SJSA1 (cell line): ENCODE data around the gene HTR3B. TPM values are rescaled to one million over a fixed set of nuclear protein-coding genes. Genes with fewer than 3 reads are reported as not detected.
"Not testable (repeated sequence)": the region's sequence is repeated elsewhere in the genome, so short reads cannot be mapped to it uniquely, and the experiment has no call there.

Experiments
- DNase-seq, 2 experiments: peaks; one replicate each; pipeline ENCODE4 v3.0.0-alpha.2; 2015 to 2020; ENCODE audit warnings: low spot score in 2 of 2, low read depth in 1 of 2
- H3K27ac ChIP-seq: fragments of 250-450 bp; sonication (Bioruptor Pico); 2 replicates; pipeline ENCODE4 v1.5.1; 2020; ENCODE audit warnings: mild to moderate bottlenecking, moderate library complexity
- H3K27me3 ChIP-seq: fragments of 250-450 bp; sonication (Bioruptor Pico); replicated peaks from 2 replicates; pipeline ENCODE4 v1.5.1; 2020; ENCODE audit warnings: mild to moderate bottlenecking, moderate library complexity
- H3K36me3 ChIP-seq: fragments of 250-450 bp; sonication (Bioruptor Pico); 2 replicates; pipeline ENCODE4 v1.5.1; 2020; ENCODE audit warnings: mild to moderate bottlenecking
- H3K4me1 ChIP-seq: fragments of 250-450 bp; sonication (Bioruptor Pico); replicated peaks from 2 replicates; pipeline ENCODE4 v1.6.1; 2021; ENCODE audit warnings: mild to moderate bottlenecking
- H3K4me3 ChIP-seq: fragments of 250-450 bp; sonication (Bioruptor Pico); 2 replicates; pipeline ENCODE4 v1.5.1; 2020; ENCODE audit warnings: mild to moderate bottlenecking
- H3K9me3 ChIP-seq: fragments of 250-450 bp; sonication (Bioruptor Pico); replicated peaks from 2 replicates; pipeline ENCODE4 v1.5.1; 2020; ENCODE audit warnings: mild to moderate bottlenecking
- total RNA-seq: library from RNA; depleted of rRNA; stranded (reverse); fragments of >200 nt; shearing (Covaris generic); gene quantifications from 2 replicates; pipeline ENCODE4 v1.2.3, GENCODE V29; 2014

The HTR3B gene
- total RNA-seq, 1 experiment from 2014 or later, result not detected

GRCh38 chr11:113875234-113876073 is 29.1 kb upstream of the HTR3B start, which contains the start of gene USP28:
Gene USP28, minus strand, starts transcription at chr11:113875572. Its CDS starts 71 bp downstream, at chr11:113875501.
- peak within 1 kb of the TSS; percentile 73 for H3K4me3 ChIP-seq
- no peaks in the 10 kb centered on the region for H3K27me3 ChIP-seq
- H3K27ac ChIP-seq, result peak within 1 kb of the TSS; percentile 67
- DNase-seq, result peak; percentile 73 to 89
- H3K4me1 ChIP-seq, result 0 out of 2 replicates have a peak, but pooled peaks cover 3% of the 10 kb centered on the region
- H3K36me3 ChIP-seq, result no peaks in the 10 kb centered on the region
- no peaks in the 10 kb centered on the region for H3K9me3 ChIP-seq

GRCh38 chr11:113876074-113876797 is 28.4 kb upstream of the HTR3B start:
- Histone ChIP-seq H3K4me3 (peak overlapping the region; percentile 73), H3K27ac (peak overlapping the region; percentile 67), H3K27me3 (no peaks in the 10 kb centered on the region), H3K36me3 (no peaks in the 10 kb centered on the region), H3K4me1 (0 out of 2 replicates have a peak, but pooled peaks cover 3% of the 10 kb centered on the region), H3K9me3 (no peaks in the 10 kb centered on the region)
- DNase-seq, result no peak

- 0 out of 2 replicates have a peak, but pooled peaks cover 3% of the 10 kb centered on the region for H3K4me1 ChIP-seq
- no peak overlapping the region for H3K27ac ChIP-seq
- no peak overlapping the region for H3K4me3 ChIP-seq
- H3K36me3 ChIP-seq, result no peaks in the 10 kb centered on the region
- no peaks in the 10 kb centered on the region for H3K9me3 ChIP-seq
- H3K27me3 ChIP-seq, result no peaks in the 10 kb centered on the region
- no peak for DNase-seq
Observed at GRCh38 chr11:113876798-113877669, 27.6 kb upstream of the HTR3B start.

- DNase-seq, result no peak
- no peaks in the 10 kb centered on the region for H3K27me3 ChIP-seq
- H3K4me1 ChIP-seq, result 0 out of 2 replicates have a peak, but pooled peaks cover 3% of the 10 kb centered on the region
- H3K27ac ChIP-seq, result no peak overlapping the region
- H3K4me3 ChIP-seq, result no peak overlapping the region
- H3K36me3 ChIP-seq, result no peaks in the 10 kb centered on the region
- H3K9me3 ChIP-seq, result no peaks in the 10 kb centered on the region
Observed at GRCh38 chr11:113877670-113878055, 26.9 kb upstream of the HTR3B start.

- not testable (repeated sequence) for H3K4me3 ChIP-seq, H3K4me1 ChIP-seq, H3K36me3 ChIP-seq, H3K27ac ChIP-seq, DNase-seq, H3K9me3 ChIP-seq, H3K27me3 ChIP-seq
Observed at GRCh38 chr11:113879446-113879845, 25.1 kb upstream of the HTR3B start.

- Histone ChIP-seq H3K27me3 (no peaks in the 10 kb centered on the region), H3K9me3 (no peaks in the 10 kb centered on the region), H3K4me3 (no peak overlapping the region), H3K36me3 (no peaks in the 10 kb centered on the region), H3K27ac (no peak overlapping the region), H3K4me1 (0 out of 2 replicates have a peak, but pooled peaks cover under 1% of the 10 kb centered on the region)
- no peak for DNase-seq
Observed at GRCh38 chr11:113880971-113881370, 23.6 kb upstream of the HTR3B start.

- no peak overlapping the region for H3K27ac ChIP-seq
- DNase-seq, result no peak
- H3K4me3 ChIP-seq, result no peak overlapping the region
- H3K4me1 ChIP-seq, result no peaks in the 10 kb centered on the region
- no peaks in the 10 kb centered on the region for H3K9me3 ChIP-seq
- no peaks in the 10 kb centered on the region for H3K27me3 ChIP-seq
- H3K36me3 ChIP-seq, result no peaks in the 10 kb centered on the region
Observed at GRCh38 chr11:113881856-113882255, 22.7 kb upstream of the HTR3B start.

GRCh38 chr11:113884361-113884836 is 20.2 kb upstream of the HTR3B start:
- Histone ChIP-seq H3K36me3 (no peaks in the 10 kb centered on the region), H3K27ac (no peak overlapping the region), H3K27me3 (no peaks in the 10 kb centered on the region), H3K9me3 (no peaks in the 10 kb centered on the region), H3K4me1 (no peaks in the 10 kb centered on the region), H3K4me3 (no peak overlapping the region)
- no peak for DNase-seq

- no peaks in the 10 kb centered on the region for H3K27me3 ChIP-seq
- no peak overlapping the region for H3K4me3 ChIP-seq
- H3K9me3 ChIP-seq, result no peaks in the 10 kb centered on the region
- no peaks in the 10 kb centered on the region for H3K4me1 ChIP-seq
- H3K27ac ChIP-seq, result no peak overlapping the region
- H3K36me3 ChIP-seq, result no peaks in the 10 kb centered on the region
- DNase-seq, result no peak
Observed at GRCh38 chr11:113885897-113886296, 18.7 kb upstream of the HTR3B start.

- no peak for DNase-seq
- H3K36me3 ChIP-seq, result no peaks in the 10 kb centered on the region
- H3K9me3 ChIP-seq, result no peaks in the 10 kb centered on the region
- H3K4me3 ChIP-seq, result no peak overlapping the region
- H3K4me1 ChIP-seq, result no peaks in the 10 kb centered on the region
- no peak overlapping the region for H3K27ac ChIP-seq
- no peaks in the 10 kb centered on the region for H3K27me3 ChIP-seq
Observed at GRCh38 chr11:113888848-113889247, 15.7 kb upstream of the HTR3B start.

GRCh38 chr11:113894421-113894996 is 10.1 kb upstream of the HTR3B start:
- H3K27me3 ChIP-seq, result no peaks in the 10 kb centered on the region
- H3K4me3 ChIP-seq, result no peak overlapping the region
- no peaks in the 10 kb centered on the region for H3K4me1 ChIP-seq
- no peaks in the 10 kb centered on the region for H3K9me3 ChIP-seq
- no peaks in the 10 kb centered on the region for H3K36me3 ChIP-seq
- H3K27ac ChIP-seq, result no peak overlapping the region
- no peak for DNase-seq

GRCh38 chr11:113895367-113896155 is 9.0 kb upstream of the HTR3B start:
- DNase-seq, result no peak

More at GRCh38 chr11:113895367-113896155, 9.0 kb upstream of the HTR3B start:
- Histone ChIP-seq H3K27ac (no peak overlapping the region), H3K4me3 (no peak overlapping the region), H3K9me3 (no peaks in the 10 kb centered on the region), H3K27me3 (no peaks in the 10 kb centered on the region), H3K4me1 (no peaks in the 10 kb centered on the region), H3K36me3 (no peaks in the 10 kb centered on the region)
